ENCODE results near the gene PLCG2.
"Not testable (repeated sequence)": the region's sequence is repeated elsewhere in the genome, so short reads cannot be mapped to it uniquely, and the experiment has no call there.

Gene PLCG2

GRCh38 chr16:81778861-81779535, at the start of gene PLCG2:
Gene PLCG2, plus strand, starts transcription at chr16:81779291. Its CDS starts 6,699 bp downstream, at chr16:81785990.
- no peak for DNase-seq

GRCh38 chr16:81729451-81729850, 49.6 kb upstream of the PLCG2 start:
- no peak for DNase-seq

GRCh38 chr16:81730090-81731051, 48.7 kb upstream of the PLCG2 start:
- peak; percentile 79 for DNase-seq

GRCh38 chr16:81731649-81732048, 47.4 kb upstream of the PLCG2 start:
- no peak for DNase-seq

- DNase-seq, result no peak
These were observed 46.4 kb upstream of the PLCG2 start for GRCh38 chr16:81732699-81733098.

GRCh38 chr16:81733295-81733694, 45.8 kb upstream of the PLCG2 start:
- DNase-seq, result no peak

- no peak for DNase-seq
These were observed 44.3 kb upstream of the PLCG2 start for GRCh38 chr16:81734632-81735434.

- DNase-seq, result peak; percentile 44
These were observed 41.1 kb upstream of the PLCG2 start for GRCh38 chr16:81737885-81738536.

GRCh38 chr16:81738783-81739496, 40.2 kb upstream of the PLCG2 start:
- DNase-seq, result no peak

GRCh38 chr16:81739503-81739902, 39.6 kb upstream of the PLCG2 start:
- DNase-seq, result no peak

GRCh38 chr16:81740169-81740568, 38.9 kb upstream of the PLCG2 start:
- no peak for DNase-seq

- DNase-seq, result not testable (repeated sequence)
These were observed 37.7 kb upstream of the PLCG2 start for GRCh38 chr16:81741430-81741770.

GRCh38 chr16:81744385-81744784, 34.7 kb upstream of the PLCG2 start:
- DNase-seq, result no peak

- no peak for DNase-seq
These were observed 34.2 kb upstream of the PLCG2 start for GRCh38 chr16:81744911-81745310.

- no peak for DNase-seq
These were observed 33.2 kb upstream of the PLCG2 start for GRCh38 chr16:81745704-81746558.

- DNase-seq, result no peak
These were observed 32.5 kb upstream of the PLCG2 start for GRCh38 chr16:81746566-81746965.

- DNase-seq, result no peak
These were observed 30.5 kb upstream of the PLCG2 start for GRCh38 chr16:81748476-81749198.

- no peak for DNase-seq
These were observed 26.7 kb upstream of the PLCG2 start for GRCh38 chr16:81752225-81752875.

GRCh38 chr16:81752876-81753227, 26.2 kb upstream of the PLCG2 start:
- no peak for DNase-seq

- DNase-seq, result no peak
These were observed 24.2 kb upstream of the PLCG2 start for GRCh38 chr16:81754858-81755257.
